H9 (cell line): ENCODE measurements around the gene IL4. TPM values are rescaled to one million over a fixed set of nuclear protein-coding genes. Genes with fewer than 3 reads are reported as not detected.

Experiments
- DNase-seq: peaks from one replicate; pipeline ENCODE4 v3.0.0-alpha.2; 2017
- H2AFZ ChIP-seq: one replicate; pipeline ENCODE4 v1.6.1; 2013; ENCODE audit warnings: mild to moderate bottlenecking, low read length, control low read depth, moderate library complexity
- H2AK5ac ChIP-seq: 2 replicates; pipeline ENCODE4 v1.6.1; 2013; ENCODE audit warnings: low read length, control low read depth, mixed read lengths; ENCODE audit not compliant: insufficient read length
- H2BK120ac ChIP-seq: one replicate; pipeline ENCODE4 v1.6.1; 2013; ENCODE audit warnings: low read depth, mild to moderate bottlenecking, low read length, control low read depth, inconsistent platforms; ENCODE audit not compliant: poor library complexity, severe bottlenecking
- H2BK12ac ChIP-seq: 2 replicates; pipeline ENCODE4 v1.6.1; 2013; ENCODE audit warnings: low read length, control low read depth, mixed read lengths, low read depth; ENCODE audit not compliant: insufficient read length
- H2BK15ac ChIP-seq: 2 replicates; pipeline ENCODE4 v1.6.1; 2013; ENCODE audit warnings: low read depth, low read length, control low read depth
- H2BK20ac ChIP-seq: one replicate; pipeline ENCODE4 v1.6.1; 2013; ENCODE audit warnings: low read depth, mild to moderate bottlenecking, low read length, control low read depth, inconsistent platforms; ENCODE audit not compliant: poor library complexity, severe bottlenecking
- H2BK5ac ChIP-seq: 2 replicates; pipeline ENCODE4 v1.6.1; 2013; ENCODE audit warnings: low read length, control low read depth, mixed read lengths; ENCODE audit not compliant: insufficient read length
- H3K14ac ChIP-seq: 2 replicates; pipeline ENCODE4 v1.6.1; 2013; ENCODE audit warnings: low read length, control low read depth; ENCODE audit not compliant: insufficient read depth
- H3K18ac ChIP-seq: 2 replicates; pipeline ENCODE4 v1.6.1; 2013; ENCODE audit warnings: low read depth, mild to moderate bottlenecking, mixed read lengths, low read length, control low read depth; ENCODE audit not compliant: insufficient read length
- H3K23ac ChIP-seq: 2 replicates; pipeline ENCODE4 v1.6.1; 2013; ENCODE audit warnings: low read length, control low read depth, mixed read lengths, low read depth; ENCODE audit not compliant: insufficient read length
- H3K23me2 ChIP-seq: 2 replicates; pipeline ENCODE4 v1.6.1; 2013; ENCODE audit warnings: low read depth, mild to moderate bottlenecking, mixed read lengths, low read length, control low read depth; ENCODE audit not compliant: insufficient read length, poor library complexity, severe bottlenecking
- H3K27ac ChIP-seq: 2 replicates; pipeline ENCODE4 v1.5.1; 2013; ENCODE audit warnings: low read length, control low read depth, mixed read lengths, low read depth; ENCODE audit not compliant: insufficient read length
- H3K27me3 ChIP-seq: 2 replicates; pipeline ENCODE4 v1.6.1; 2013; ENCODE audit warnings: low read length, control low read depth, inconsistent platforms; ENCODE audit not compliant: insufficient read depth
- H3K4ac ChIP-seq: 2 replicates; pipeline ENCODE4 v1.6.1; 2013; ENCODE audit warnings: low read depth, mild to moderate bottlenecking, control low read depth, inconsistent platforms, low read length, moderate library complexity
- H3K4me1 ChIP-seq: 2 replicates; pipeline ENCODE4 v1.6.1; 2013; ENCODE audit warnings: low read length, control low read depth, inconsistent platforms; ENCODE audit not compliant: insufficient read depth
- H3K4me2 ChIP-seq: 2 replicates; pipeline ENCODE4 v1.6.1; 2013; ENCODE audit warnings: low read length, control low read depth, mixed read lengths; ENCODE audit not compliant: insufficient read length, insufficient read depth
- H3K56ac ChIP-seq: 2 replicates; pipeline ENCODE4 v1.6.1; 2013; ENCODE audit warnings: low read depth, mild to moderate bottlenecking, mixed read lengths, low read length, control low read depth; ENCODE audit not compliant: insufficient read length
- H3K79me1 ChIP-seq: 2 replicates; pipeline ENCODE4 v1.6.1; 2013; ENCODE audit warnings: low read depth, mild to moderate bottlenecking, moderate library complexity, low read length, control low read depth, inconsistent platforms; ENCODE audit not compliant: insufficient read depth, poor library complexity, severe bottlenecking
- H3K79me2 ChIP-seq: 2 replicates; pipeline ENCODE4 v1.6.1; 2013; ENCODE audit warnings: low read length, control low read depth, inconsistent platforms; ENCODE audit not compliant: insufficient read depth
- H3K9ac ChIP-seq: 2 replicates; pipeline ENCODE4 v1.6.1; 2013; ENCODE audit warnings: low read length, control low read depth, mixed read lengths; ENCODE audit not compliant: insufficient read length; ENCODE audit errors: extremely low read depth
- H3K9me3 ChIP-seq: one replicate; pipeline ENCODE4 v1.6.1; 2013; ENCODE audit warnings: low read depth, low read length, inconsistent platforms; ENCODE audit not compliant: control insufficient read depth
- H3T11ph ChIP-seq: one replicate; pipeline ENCODE4 v1.6.1; 2013; ENCODE audit warnings: mild to moderate bottlenecking, low read length, control low read depth, inconsistent platforms
- H4K20me1 ChIP-seq: one replicate; pipeline ENCODE4 v1.6.1; 2013; ENCODE audit not compliant: control insufficient read depth, insufficient read length, insufficient read depth
- H4K5ac ChIP-seq: 2 replicates; pipeline ENCODE4 v1.6.1; 2013; ENCODE audit warnings: low read depth, mild to moderate bottlenecking, mixed read lengths, low read length, control low read depth; ENCODE audit not compliant: insufficient read length
- H4K8ac ChIP-seq: replicated peaks from 2 replicates; pipeline ENCODE4 v1.6.1; 2013; ENCODE audit warnings: low read length, control low read depth, mixed read lengths, low read depth; ENCODE audit not compliant: insufficient read length
- H4K91ac ChIP-seq: 2 replicates; pipeline ENCODE4 v1.6.1; 2013; ENCODE audit warnings: low read depth, mild to moderate bottlenecking, moderate library complexity, mixed read lengths, low read length, control low read depth; ENCODE audit not compliant: insufficient read length
- H3K27ac Mint-ChIP-seq, 3 experiments: 2 replicates in 2 of 3; 3 replicates in 1 of 3; pipeline ENCODE4 v1.8.0; 2020 to 2021; ENCODE audit warnings: mixed read lengths in 3 of 3, mild to moderate bottlenecking in 1 of 3, moderate library complexity in 1 of 3
- H3K27me3 Mint-ChIP-seq: 2 replicates; pipeline ENCODE4 v1.8.0; 2021; ENCODE audit warnings: low read depth, mild to moderate bottlenecking, moderate library complexity, mixed read lengths
- H3K36me3 Mint-ChIP-seq, 3 experiments: 2 replicates in 2 of 3; 3 replicates in 1 of 3; pipeline ENCODE4 v1.8.0; 2020 to 2021; ENCODE audit warnings: low read depth in 3 of 3, mixed read lengths in 3 of 3; ENCODE audit not compliant: insufficient read depth in 1 of 3
- H3K4me1 Mint-ChIP-seq, 2 experiments: 2 replicates each; pipeline ENCODE4 v1.8.0; 2020; ENCODE audit warnings: mixed read lengths in 2 of 2
- H3K4me3 Mint-ChIP-seq, 2 experiments: 2 replicates in 1 of 2; 3 replicates in 1 of 2; pipeline ENCODE4 v1.8.0; 2020 to 2021; ENCODE audit warnings: mild to moderate bottlenecking in 2 of 2, mixed read lengths in 2 of 2, moderate library complexity in 1 of 2
- H3K9me3 Mint-ChIP-seq, 2 experiments: 2 replicates in 1 of 2; 3 replicates in 1 of 2; pipeline ENCODE4 v1.8.0; 2020; ENCODE audit warnings: mild to moderate bottlenecking in 2 of 2, mixed read lengths in 2 of 2, moderate library complexity in 1 of 2
- WGBS: extraction: QIAGEN DNeasy Blood & Tissue Kit; methylation state at CpG from one replicate; pipeline ENCODE4 v1.1.7; 2013; ENCODE audit warnings: missing lambda C conversion rate, low lambda C conversion rate, mixed read lengths; ENCODE audit not compliant: insufficient read length; ENCODE audit errors: extremely low coverage; 5-methylcytosine and 5-hydroxymethylcytosine counted together
- total RNA-seq: library from RNA; stranded (reverse); gene quantifications from 2 replicates; pipeline ENCODE4 v1.2.1, GENCODE V29; 2021
- TF ChIP-seq, protein P1 (sequence below): fragments of 200-600 bp; sonication (generic); conservative IDR thresholded peaks from 3 replicates; pipeline ENCODE4 v1.8.0; 2021; ENCODE audit warnings: antibody characterized with exemption, mild to moderate bottlenecking

Gene IL4
- total RNA-seq, 1 experiment from 2014 or later = not detected

DNA sequence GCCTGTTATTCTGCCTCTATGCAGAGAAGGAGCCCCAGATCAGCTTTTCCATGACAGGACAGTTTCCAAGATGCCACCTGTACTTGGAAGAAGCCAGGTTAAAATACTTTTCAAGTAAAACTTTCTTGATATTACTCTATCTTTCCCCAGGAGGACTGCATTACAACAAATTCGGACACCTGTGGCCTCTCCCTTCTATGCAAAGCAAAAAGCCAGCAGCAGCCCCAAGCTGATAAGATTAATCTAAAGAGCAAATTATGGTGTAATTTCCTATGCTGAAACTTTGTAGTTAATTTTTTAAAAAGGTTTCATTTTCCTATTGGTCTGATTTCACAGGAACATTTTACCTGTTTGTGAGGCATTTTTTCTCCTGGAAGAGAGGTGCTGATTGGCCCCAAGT lies 301 bp upstream of the IL4 start:
- peaks cover 0 to 7% of the 10 kb centered on the region in 2 experiments; a peak in 3 of 5 replicates for H3K9me3 Mint-ChIP-seq

More for the DNA sequence above, 301 bp upstream of the IL4 start:
- Histone ChIP-seq H3K14ac (no peak overlapping the region), H4K5ac (no peak overlapping the region), H4K20me1 (peaks cover 3% of the 10 kb centered on the region), H2BK20ac (no peak overlapping the region), H2AK5ac (no peak overlapping the region), H4K8ac (no peak overlapping the region), H3K4me2 (no peak overlapping the region), H3K9me3 (no peaks in the 10 kb centered on the region), H3K18ac (no peak overlapping the region), H3K27ac (no peak overlapping the region), H3K4me1 (no peaks in the 10 kb centered on the region), H3K56ac (no peak overlapping the region), H2BK5ac (no peak overlapping the region), H2AFZ (no peak overlapping the region), H3K27me3 (no peaks in the 10 kb centered on the region), H2BK15ac (no peak overlapping the region), H3K23me2 (no peaks in the 10 kb centered on the region), H4K91ac (no peak overlapping the region), H3K9ac (no peak overlapping the region), H3K79me2 (no peaks in the 10 kb centered on the region), H3T11ph (no peak overlapping the region), H2BK120ac (no peak overlapping the region), H3K4ac (no peak overlapping the region), H2BK12ac (no peak overlapping the region), H3K23ac (no peak overlapping the region), H3K79me1 (no peaks in the 10 kb centered on the region)
- Mint-ChIP-seq H3K4me1 (peaks cover 13% of the 10 kb centered on the region in 2 experiments), H3K27me3 (no peaks in the 10 kb centered on the region; the same call in 1 of the 2 replicates), H3K4me3 (no peak overlapping the region), H3K27ac (no peak overlapping the region), H3K36me3 (peaks cover 0 to 7% (median 0%) of the 10 kb centered on the region in 3 experiments; a peak in 3 of 7 replicates)
- TF ChIP-seq, protein P1, sequence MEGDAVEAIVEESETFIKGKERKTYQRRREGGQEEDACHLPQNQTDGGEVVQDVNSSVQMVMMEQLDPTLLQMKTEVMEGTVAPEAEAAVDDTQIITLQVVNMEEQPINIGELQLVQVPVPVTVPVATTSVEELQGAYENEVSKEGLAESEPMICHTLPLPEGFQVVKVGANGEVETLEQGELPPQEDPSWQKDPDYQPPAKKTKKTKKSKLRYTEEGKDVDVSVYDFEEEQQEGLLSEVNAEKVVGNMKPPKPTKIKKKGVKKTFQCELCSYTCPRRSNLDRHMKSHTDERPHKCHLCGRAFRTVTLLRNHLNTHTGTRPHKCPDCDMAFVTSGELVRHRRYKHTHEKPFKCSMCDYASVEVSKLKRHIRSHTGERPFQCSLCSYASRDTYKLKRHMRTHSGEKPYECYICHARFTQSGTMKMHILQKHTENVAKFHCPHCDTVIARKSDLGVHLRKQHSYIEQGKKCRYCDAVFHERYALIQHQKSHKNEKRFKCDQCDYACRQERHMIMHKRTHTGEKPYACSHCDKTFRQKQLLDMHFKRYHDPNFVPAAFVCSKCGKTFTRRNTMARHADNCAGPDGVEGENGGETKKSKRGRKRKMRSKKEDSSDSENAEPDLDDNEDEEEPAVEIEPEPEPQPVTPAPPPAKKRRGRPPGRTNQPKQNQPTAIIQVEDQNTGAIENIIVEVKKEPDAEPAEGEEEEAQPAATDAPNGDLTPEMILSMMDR = no peak
- no CpG with 5 or more reads among the region's 1 CpG for WGBS
- no peak for DNase-seq
